Right forelimb (tissue), 1 donor: Measurements from ENCODE around the gene EXOC7.
A peak's percentile ranks its signal among the peaks of the same experiment; 100 is the strongest.

Experiments used
- DNase-seq: peaks from one replicate; pipeline ENCODE4 v3.0.0-alpha.2; 2018

Gene EXOC7

GRCh38 chr17:76138234-76138895 lies 34.8 kb upstream of the EXOC7 start:
- DNase-seq, result peak; percentile 47

GRCh38 chr17:76137351-76138233 lies 34.0 kb upstream of the EXOC7 start:
- DNase-seq, result no peak

- no peak for DNase-seq
Observed at GRCh38 chr17:76137001-76137350, 33.4 kb upstream of the EXOC7 start.

- no peak for DNase-seq
Observed at GRCh38 chr17:76136276-76137000, 32.9 kb upstream of the EXOC7 start.

GRCh38 chr17:76135810-76136188 lies 32.2 kb upstream of the EXOC7 start:
- no peak for DNase-seq

GRCh38 chr17:76134911-76135809 lies 31.6 kb upstream of the EXOC7 start:
- DNase-seq, result no peak

GRCh38 chr17:76132574-76133338 lies 29.2 kb upstream of the EXOC7 start:
- no peak for DNase-seq

- no peak for DNase-seq
Observed at GRCh38 chr17:76131692-76132573, 28.3 kb upstream of the EXOC7 start.

GRCh38 chr17:76131051-76131691 lies 27.6 kb upstream of the EXOC7 start:
- DNase-seq, result no peak

GRCh38 chr17:76130473-76130872 lies 26.9 kb upstream of the EXOC7 start:
- DNase-seq, result no peak

- no peak for DNase-seq
Observed at GRCh38 chr17:76125922-76126321, 22.3 kb upstream of the EXOC7 start.

GRCh38 chr17:76125391-76125675 lies 21.7 kb upstream of the EXOC7 start:
- DNase-seq, result no peak

- no peak for DNase-seq
Observed at GRCh38 chr17:76124582-76125390, 21.2 kb upstream of the EXOC7 start.

GRCh38 chr17:76123749-76124581 lies 20.4 kb upstream of the EXOC7 start:
- no peak for DNase-seq

GRCh38 chr17:76123191-76123499 lies 19.6 kb upstream of the EXOC7 start:
- no peak for DNase-seq

GRCh38 chr17:76122431-76123190 lies 19.0 kb upstream of the EXOC7 start:
- no peak for DNase-seq

- DNase-seq, result no peak
Observed at GRCh38 chr17:76121932-76122430, 18.4 kb upstream of the EXOC7 start.

- no peak for DNase-seq
Observed at GRCh38 chr17:76120658-76121008, 17.0 kb upstream of the EXOC7 start.
